Stimulated activated CD4-positive, alpha-beta T cell treated with anti-CD3 and anti-CD28 coated beads, Interleukin-12 subunit alpha, Interleukin-12 subunit beta, amount 100 ng/mL, for 4 hours (primary cell): Measurements from ENCODE around the gene NKG7.

ENCODE experiments used
- DNase-seq: peaks from one replicate; pipeline ENCODE4 v3.0.0-alpha.2; 2020

NKG7 gene

DNA sequence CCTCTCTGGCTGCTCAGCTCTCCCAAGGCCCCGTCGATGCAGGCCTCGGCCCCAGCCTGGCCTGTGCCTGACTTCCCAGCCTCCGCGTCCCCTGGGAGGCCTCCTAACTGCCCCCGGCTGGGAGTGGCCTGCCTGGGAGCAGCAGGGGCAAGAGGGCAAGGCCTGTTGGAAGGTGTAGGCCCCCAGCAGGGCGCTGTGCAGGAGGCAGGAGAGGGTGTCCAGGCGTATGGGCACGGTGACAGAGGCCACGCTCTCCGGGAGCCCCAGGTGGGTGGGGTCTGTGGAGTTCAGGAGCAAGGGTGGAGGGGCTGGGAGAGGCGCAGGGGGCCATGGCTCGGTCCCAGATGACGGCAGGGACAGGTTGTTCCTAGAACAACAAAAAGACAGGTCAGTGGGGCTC lies 16.7 kb upstream of the NKG7 start:
- no peak for DNase-seq

DNA sequence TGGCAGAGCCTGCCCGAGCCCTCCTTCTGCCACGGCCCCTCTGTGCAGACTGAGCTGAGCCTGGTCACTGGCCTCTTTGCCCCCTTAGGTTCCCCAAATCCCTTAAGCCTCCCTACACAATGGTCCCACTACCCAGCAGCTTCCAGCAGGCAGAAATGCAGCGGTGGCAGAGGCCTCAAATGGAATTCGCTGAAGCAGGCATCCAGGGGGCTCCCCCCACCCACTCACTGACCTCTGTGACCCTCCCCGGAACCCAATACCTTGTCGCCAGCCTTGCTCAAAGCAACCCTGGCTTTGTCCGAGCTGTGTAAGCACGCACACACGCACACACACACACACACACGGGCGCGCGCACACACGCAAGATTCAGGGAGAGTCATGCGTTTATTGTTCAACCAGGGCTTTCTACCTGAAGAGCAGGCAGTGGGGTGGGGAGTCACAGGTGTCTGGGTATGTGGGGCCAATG lies 15.5 kb upstream of the NKG7 start, which contains the start of gene LIM2:
Gene LIM2, minus strand, starts transcription at position 51 of the 466 bp plus-strand sequence. CDS start 531 bp downstream, outside the sequence.
- DNase-seq = no peak

DNA sequence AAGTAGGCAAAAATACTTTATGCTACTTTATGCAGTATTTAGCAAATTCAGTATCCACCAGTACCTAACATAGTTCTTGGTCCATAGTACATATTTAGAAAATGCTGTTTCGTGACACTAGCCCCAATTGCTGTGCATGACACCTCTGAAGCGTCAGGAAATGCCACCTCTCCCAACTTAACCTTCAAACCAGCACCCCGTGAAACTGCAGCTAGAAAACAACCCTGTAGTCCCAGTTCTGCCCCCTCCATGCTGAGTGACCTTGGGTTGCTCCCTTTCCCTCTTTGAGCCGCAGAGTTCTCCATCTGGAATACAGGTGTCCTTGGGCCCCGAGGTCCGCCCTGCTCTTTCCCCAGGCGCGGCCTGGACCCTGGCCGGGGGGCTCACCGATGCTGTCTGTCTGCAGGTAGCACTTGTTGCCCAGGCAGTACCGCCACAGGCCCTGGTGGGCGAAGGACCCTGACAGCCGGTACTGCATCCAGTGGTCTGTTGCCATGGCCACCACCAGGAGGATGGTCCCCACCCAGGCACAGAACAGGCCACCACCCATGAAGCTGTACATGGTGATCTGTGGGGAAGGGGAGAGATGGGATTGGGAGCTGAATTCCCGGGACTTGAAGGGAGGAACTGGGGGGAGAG lies 14.5 kb upstream of the NKG7 start:
- no peak for DNase-seq

GRCh38 chr19:51382004-51382403 lies 9.6 kb upstream of the NKG7 start:
- DNase-seq = no peak

DNA sequence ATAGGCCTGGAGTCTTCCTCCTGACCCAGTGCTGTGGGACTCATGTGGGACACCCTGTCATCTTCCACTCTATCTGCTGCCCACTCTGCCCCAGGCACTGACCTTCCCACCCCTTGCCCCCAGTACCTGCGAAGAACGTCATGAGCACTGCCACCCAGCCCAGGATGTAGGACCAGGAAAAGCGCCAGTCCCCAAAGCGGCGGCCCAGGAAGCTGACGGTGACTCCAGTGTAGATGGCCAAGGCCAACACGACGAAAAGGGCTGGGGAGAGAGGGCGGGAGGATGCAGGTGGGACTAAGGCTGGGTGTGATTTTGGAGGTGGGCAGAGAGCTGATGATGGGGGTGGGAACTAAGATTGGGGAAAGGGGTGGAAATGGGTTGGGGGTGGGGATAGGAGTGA lies 7.9 kb upstream of the NKG7 start:
- no peak for DNase-seq

GRCh38 chr19:51377422-51377821 lies 5.0 kb upstream of the NKG7 start:
- no peak for DNase-seq

DNA sequence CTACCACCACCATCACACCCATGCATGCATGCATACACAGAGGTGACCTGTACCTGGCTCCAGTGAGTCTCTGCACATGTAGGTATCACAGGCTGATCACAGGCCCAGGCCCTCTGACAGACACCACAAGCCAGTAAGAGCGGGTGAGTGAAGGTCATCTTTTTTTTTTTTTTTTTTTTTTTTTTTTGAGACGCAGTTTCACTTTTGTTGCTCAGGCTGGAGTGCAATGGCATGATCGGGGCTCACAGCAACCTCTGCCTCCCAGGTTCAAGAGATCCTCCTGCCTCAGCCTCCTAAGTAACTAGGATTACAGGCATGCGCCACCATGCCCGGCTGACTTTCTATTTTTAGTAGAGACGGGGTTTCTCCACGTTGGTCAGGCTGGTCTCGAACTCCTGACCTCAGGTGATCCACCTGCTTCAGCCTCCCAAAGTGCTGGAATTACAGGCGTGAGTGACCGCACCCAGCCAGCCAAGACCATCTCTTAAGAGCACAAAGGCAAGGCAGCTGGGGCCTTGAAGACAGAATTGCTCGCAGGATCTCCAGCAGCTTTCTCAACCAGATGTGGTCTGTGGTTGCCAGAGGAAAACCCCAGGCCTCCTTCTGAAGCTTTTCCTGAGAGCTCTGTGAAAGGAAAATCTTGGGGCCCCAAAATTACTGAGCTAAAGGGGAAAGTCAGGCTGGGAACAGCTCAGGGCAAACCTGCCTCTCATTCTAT lies 3.2 kb upstream of the NKG7 start:
- no peak for DNase-seq

DNA sequence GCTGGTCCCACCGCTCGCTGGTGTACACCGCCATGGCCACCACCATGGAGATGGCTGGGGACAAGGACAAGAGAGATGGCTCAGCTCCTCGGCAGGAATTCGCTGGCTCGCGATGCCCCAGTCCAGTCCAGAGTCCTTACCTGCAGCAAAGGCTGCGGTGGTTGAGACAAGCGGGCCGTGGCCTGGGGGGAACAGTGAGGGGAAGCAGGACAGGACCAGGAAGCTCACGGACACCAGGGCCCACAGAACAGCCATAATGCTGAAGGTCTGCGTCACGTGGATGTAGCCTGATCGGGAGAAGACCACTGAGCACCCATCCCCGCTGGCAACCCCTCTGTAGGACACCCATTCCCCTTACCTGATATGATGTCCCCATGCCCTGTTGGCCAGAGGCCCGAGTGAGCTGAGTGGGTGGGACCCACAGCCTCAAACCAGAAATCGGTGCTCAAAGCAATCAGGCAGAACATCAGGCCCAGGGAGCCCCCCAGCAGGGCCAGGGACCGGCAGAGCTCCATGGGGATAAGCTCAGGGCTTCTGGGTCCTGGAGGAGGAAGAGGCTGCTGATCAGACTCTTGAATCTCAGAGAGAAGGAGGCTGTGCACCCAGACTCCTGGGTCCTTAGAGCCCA lies 319 bp downstream of the NKG7 start:
- DNase-seq = no peak

GRCh38 chr19:51371186-51371690 lies 1.2 kb downstream of the NKG7 start:
- DNase-seq = no peak

DNA sequence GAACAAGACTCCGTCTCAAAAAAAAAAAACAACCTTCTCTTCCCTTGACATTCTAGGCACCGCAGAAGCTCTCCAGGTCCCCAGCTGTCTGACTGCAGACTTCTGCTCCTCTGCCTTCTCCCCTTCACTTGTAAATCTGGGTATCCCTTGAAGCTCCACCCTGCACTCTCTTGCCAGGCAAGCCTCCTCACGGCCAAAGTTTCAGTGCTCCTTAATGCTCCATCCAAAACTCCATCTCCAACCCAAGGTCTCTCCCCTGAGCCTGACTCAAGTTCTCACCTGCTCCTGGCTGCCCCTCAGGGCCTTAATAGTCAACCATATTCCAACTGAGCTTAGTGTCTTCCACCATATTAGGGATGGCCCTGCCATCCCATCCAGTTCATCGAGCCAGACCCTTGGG lies 2.2 kb downstream of the NKG7 start:
- no peak for DNase-seq

GRCh38 chr19:51368366-51369282 lies 3.8 kb downstream of the NKG7 start, which contains the start of gene CLDND2:
CLDND2 (minus strand) TSS chr19:51369003; CDS start chr19:51368577, 426 bp downstream.
- no peak for DNase-seq

GRCh38 chr19:51367565-51368365 lies 4.7 kb downstream of the NKG7 start:
- DNase-seq = peak; percentile 98

- DNase-seq = peak; percentile 33
Observed at GRCh38 chr19:51367255-51367564, 5.2 kb downstream of the NKG7 start.

DNA sequence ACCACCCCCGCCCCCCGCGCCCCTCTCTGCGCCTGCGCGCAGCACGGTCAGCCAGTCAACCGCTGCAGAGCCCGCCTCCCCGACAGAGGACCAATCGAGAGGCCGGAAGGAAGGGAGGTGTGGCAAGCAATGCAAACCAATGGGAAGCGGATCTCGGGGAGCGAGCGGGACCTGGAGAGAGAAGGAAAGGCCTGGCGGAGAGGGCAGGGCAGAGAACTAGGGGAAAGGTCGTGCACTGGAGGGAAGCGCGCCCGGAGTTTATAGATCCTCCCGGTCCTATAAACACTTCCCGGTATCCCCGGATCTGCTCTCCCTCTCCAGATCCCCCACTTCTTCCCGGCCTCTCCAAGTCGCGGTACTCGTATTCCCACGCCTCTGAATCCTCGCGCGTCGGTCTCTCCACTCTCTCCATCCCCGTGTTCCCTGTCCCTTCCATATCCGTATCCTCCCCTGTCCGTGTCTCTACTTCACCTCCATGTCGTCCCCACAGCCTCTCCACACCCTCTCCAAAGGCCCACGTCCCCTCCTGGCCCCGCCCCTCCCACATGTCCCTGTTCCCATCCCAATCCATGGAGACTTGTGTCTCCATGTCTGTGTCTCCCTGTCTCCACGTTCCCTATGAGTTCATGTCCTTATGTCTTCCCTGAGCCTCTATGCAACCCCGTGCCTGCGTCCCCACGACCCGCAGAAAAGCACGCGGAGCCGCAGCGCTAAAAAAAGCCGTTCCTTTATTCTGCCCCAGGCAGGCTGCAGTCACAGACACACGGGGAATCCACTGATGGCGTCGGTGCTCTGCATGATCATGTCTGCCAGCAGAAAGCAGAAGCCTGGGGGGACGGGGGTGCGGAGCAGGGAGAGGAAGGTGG lies 5.8 kb downstream of the NKG7 start:
- peak; percentile 92 for DNase-seq

GRCh38 chr19:51365965-51366388 lies 6.5 kb downstream of the NKG7 start, which contains the start of gene ETFB:
ETFB (minus strand) TSS chr19:51366388; CDS start chr19:51366326, 62 bp downstream.
- no peak for DNase-seq

GRCh38 chr19:51365211-51365964 lies 7.1 kb downstream of the NKG7 start:
- DNase-seq = no peak

- no peak for DNase-seq
Observed at GRCh38 chr19:51364200-51365106, 8.0 kb downstream of the NKG7 start.

DNA sequence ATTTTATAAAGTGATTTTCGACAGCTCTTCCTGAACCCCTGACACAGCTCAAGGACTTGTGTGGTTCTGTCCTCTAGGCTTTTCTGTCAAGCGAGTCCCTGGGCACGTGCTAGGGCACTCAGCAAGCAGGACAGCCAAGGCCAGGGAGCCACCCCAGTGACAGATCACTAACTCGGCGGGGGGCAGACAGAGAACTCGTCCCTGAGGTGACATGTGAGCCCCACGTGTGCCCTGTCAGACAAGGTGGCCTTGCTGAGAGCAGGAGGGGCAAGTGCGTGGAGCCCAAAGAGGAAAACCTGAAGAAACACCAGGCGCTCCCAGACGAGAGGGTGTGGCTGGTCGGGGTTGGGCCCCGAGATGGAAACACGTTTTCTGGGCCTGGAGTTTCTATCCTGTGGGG lies 11.2 kb downstream of the NKG7 start:
- DNase-seq = no peak

- no peak for DNase-seq
Observed at GRCh38 chr19:51359294-51359693, 13.2 kb downstream of the NKG7 start.
